ENCODE measurements around the gene FNDC10.
"Not testable (repeated sequence)": the region's sequence is repeated elsewhere in the genome, so short reads cannot be mapped to it uniquely, and the experiment has no call there.

Gene FNDC10

DNA sequence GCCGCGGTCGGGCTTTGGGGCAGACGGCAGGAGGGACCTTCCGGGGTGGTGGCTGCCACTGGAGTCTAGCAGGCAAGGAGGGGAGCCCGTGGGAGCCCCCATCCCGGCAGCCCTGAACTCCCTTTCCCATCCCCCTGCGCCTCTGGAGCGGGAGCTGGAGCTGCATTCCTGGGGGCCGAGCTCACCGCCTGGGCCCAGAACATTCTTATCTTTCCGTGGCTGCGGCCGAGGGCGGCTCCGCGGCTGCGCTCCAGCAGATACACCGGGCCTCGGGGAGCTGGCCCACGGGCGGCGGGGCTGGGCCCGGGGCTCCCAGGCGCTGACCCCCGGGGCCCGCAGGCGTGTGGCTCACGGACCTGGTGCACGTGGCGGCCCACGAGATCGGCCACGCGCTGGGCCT is 33.5 kb upstream of the FNDC10 start:
- H3K36me3 ChIP-seq (ENCODE audit: control insufficient read depth, insufficient read depth, low read length); H3K4me1 ChIP-seq (ENCODE audit: control insufficient read depth, insufficient read depth, low read length); H3K9me3 ChIP-seq (ENCODE audit: control insufficient read depth, low read length); H3K9ac ChIP-seq (ENCODE audit: low read length); H3K4me3 ChIP-seq (ENCODE audit: low read length): not testable (repeated sequence)
- H3K27me3 ChIP-seq (ENCODE audit: control insufficient read depth, insufficient read depth, low read length) = peaks cover 14% of the 10 kb centered on the region

DNA sequence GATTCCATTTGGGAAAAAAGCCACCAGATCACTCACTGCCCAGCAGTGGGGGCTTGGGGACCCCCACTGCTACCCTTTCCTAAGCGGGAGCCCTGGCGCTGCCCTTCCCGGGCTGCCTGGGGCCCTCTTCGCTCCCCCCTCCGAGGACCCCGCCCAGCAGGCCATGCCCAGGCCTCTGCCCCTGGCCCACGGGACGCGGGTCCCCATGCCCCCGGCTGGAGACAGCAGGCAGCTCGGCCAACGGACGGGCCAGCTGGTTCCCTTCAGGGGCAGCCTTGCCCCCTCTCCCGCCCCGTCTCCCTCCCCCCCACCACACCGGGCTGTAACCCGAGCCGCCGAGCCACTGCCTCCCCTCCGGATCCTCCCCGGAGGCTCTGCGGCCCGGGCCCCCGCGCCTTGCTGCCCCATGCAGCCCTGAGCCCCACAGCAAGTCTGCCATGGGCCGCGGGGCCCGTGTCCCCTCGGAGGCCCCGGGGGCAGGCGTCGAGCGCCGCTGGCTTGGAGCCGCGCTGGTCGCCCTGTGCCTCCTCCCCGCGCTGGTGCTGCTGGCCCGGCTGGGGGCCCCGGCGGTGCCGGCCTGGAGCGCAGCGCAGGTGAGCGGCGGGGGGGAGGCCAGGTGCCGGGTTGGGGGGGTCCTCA is 32.0 kb upstream of the FNDC10 start, which contains the start of gene MMP23B:
Gene MMP23B, plus strand, starts transcription at position 392 of the 639 bp plus-strand sequence. Its CDS starts 46 bp downstream, at position 438.
- no peak within 1 kb of the TSS for H3K4me3 ChIP-seq (ENCODE audit: low read length)
- H3K9me3 ChIP-seq (ENCODE audit: control insufficient read depth, low read length) = no peaks in the 10 kb centered on the region
- peak within 1 kb of the TSS; percentile 15 for H3K9ac ChIP-seq (ENCODE audit: low read length)
- peaks cover 9% of the 10 kb centered on the region for H3K4me1 ChIP-seq (ENCODE audit: control insufficient read depth, insufficient read depth, low read length)
- H3K36me3 ChIP-seq (ENCODE audit: control insufficient read depth, insufficient read depth, low read length) = no peaks in the 10 kb centered on the region
- peaks cover 14% of the 10 kb centered on the region for H3K27me3 ChIP-seq (ENCODE audit: control insufficient read depth, insufficient read depth, low read length)

DNA sequence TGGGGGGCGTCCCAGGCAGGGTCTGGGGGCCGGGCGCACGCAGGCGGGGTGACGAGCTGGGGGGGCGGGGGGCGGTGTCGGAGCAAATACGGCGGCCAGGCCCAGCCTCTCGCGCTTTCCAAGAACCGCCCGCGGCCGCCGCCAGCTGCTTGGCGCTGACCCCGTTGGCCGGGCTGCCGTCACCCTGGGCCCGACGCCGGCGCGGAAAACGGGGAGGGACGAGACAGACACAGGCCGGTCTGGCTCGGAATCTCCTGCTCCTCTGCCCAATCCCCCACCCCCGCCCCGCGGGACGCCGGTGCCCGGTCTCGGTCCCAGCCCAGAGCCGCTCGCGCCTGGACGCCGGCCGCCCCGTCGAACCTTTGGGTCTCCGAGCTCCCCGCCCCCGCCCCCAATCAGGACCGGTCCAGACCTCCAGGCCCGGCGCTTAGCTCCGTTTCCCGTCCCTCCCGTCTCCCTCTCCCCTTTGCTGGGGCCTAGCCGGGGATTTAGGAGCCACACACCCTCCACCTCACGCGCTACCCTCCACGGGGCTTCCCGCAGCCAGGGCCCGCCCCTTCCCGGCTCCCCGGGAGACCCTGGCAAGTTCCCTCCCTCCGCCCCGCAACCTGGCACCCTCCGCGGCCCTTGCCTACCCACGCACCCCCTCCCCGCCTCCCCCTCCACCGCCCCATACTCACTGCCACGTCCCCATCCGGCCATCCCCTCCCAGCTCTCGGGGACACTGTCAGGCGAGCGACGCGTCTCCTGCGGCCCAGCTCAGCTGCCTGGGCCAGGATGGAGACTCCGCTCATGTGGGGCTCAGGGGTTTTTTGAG is 31.2 kb upstream of the FNDC10 start:
- peaks cover 12% of the 10 kb centered on the region for H3K4me1 ChIP-seq (ENCODE audit: control insufficient read depth, insufficient read depth, low read length)
- H3K27me3 ChIP-seq (ENCODE audit: control insufficient read depth, insufficient read depth, low read length) = peaks cover 14% of the 10 kb centered on the region
- no peak overlapping the region for H3K4me3 ChIP-seq (ENCODE audit: low read length)
- no peaks in the 10 kb centered on the region for H3K9me3 ChIP-seq (ENCODE audit: control insufficient read depth, low read length)
- no peaks in the 10 kb centered on the region for H3K36me3 ChIP-seq (ENCODE audit: control insufficient read depth, insufficient read depth, low read length)
- H3K9ac ChIP-seq (ENCODE audit: low read length) = peak overlapping the region; percentile 15

DNA sequence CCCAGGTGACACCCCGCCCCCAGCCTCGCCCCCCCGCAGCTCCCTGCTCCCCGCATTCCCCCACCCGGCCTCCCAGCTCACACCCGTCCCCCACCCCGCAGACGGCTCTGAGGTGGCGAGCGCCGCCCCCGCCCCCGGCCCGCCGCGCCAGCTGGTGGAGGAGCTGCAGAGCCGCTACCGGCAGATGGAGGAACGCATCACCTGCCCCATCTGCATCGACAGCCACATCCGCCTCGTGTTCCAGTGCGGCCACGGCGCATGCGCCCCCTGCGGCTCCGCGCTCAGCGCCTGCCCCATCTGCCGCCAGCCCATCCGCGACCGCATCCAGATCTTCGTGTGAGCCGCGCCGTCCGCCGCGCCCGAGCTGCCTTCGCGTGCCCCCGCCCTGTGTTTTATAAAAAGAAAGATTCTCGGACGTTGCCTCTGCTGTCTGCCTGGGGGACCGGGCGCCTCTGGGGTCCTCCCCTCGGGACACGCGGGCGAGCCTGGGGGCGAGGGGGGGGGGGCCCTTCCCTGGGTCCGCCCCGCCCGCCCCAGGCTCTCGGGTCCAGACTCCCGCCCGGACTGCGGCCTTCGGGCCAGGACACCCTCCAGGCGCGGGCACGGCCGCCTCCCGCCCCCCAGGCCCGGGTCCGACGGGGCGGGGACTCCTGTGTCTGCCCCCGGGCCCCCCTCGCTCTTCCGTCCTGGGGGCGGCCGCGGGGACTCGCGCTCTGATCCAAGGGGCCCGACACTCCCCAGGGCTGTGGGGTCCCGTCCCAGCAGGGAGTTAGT is 30.4 kb upstream of the FNDC10 start:
- Histone ChIP-seq H3K4me1 (ENCODE audit: control insufficient read depth, insufficient read depth, low read length) (peaks cover 12% of the 10 kb centered on the region), H3K36me3 (ENCODE audit: control insufficient read depth, insufficient read depth, low read length) (no peaks in the 10 kb centered on the region), H3K9me3 (ENCODE audit: control insufficient read depth, low read length) (no peaks in the 10 kb centered on the region), H3K27me3 (ENCODE audit: control insufficient read depth, insufficient read depth, low read length) (peaks cover 14% of the 10 kb centered on the region), H3K4me3 (ENCODE audit: low read length) (no peak overlapping the region), H3K9ac (ENCODE audit: low read length) (no peak overlapping the region)

DNA sequence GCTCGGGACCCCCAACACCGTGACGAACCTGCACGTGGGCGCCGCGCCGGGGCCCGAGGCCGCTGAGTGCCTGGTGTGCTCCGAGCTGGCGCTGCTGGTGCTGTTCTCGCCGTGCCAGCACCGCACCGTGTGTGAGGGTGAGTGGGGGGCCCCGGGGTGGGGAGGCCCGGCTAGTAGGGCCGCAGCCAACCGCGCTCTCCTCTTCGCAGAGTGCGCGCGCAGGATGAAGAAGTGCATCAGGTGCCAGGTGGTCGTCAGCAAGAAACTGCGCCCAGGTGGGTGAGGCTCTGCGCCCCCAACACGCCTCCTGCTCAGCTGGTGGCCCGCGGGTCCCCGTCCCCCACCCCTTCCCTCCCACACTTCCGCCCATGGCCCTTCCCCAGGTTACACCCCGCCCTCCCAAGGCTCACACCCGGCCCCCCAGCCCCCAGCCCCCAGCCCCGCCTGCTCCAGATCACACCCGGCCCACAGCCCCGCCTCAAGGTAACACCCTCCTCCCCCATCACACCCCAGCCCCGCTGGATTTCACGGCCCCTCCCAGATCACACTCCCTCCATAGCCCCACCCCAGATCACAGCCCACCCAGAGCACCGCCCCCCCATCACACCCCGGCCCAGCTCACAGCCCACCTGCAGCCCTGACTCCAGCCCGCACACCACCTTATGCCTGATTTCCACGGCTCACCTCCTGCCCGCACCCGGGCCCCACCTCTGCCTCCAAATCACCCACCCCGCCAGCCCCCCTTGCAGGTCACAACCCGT is 29.7 kb upstream of the FNDC10 start:
- Histone ChIP-seq H3K36me3 (ENCODE audit: control insufficient read depth, insufficient read depth, low read length) (no peaks in the 10 kb centered on the region), H3K4me3 (ENCODE audit: low read length) (no peak overlapping the region)

DNA sequence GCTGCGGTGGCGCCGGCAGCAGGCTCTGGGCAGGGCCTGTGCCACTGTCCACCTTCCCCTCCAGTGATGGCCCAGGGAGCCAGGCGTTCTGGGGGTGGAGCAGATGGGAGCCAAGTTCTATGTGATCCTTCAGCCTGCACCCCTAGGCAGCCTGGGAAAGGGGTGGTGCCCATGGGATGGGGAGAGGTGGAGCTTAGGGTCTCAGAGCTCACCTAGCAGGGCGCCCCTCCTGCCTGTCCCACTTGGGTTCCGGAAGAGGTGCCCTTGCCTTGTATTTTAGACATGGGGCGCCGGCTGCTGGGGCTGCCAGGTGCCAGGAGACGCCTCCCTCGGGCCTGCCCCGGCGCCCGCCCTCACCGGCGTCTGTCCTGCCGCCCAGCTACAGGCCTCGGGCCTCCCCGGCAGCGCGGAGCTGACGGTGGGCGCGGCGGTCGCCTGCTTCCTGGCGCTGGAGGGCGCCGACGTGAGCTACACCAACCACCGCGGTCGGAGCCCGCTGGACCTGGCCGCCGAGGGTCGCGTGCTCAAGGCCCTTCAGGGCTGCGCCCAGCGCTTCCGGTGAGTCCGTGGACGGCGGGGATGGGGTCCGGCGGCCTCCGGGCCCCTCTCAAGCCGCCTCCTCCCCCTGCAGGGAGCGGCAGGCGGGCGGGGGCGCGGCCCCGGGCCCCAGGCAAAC is 29.0 kb upstream of the FNDC10 start:
- Histone ChIP-seq H3K36me3 (ENCODE audit: control insufficient read depth, insufficient read depth, low read length) (no peaks in the 10 kb centered on the region), H3K4me1 (ENCODE audit: control insufficient read depth, insufficient read depth, low read length) (peaks cover 12% of the 10 kb centered on the region), H3K4me3 (ENCODE audit: low read length) (no peak overlapping the region), H3K27me3 (ENCODE audit: control insufficient read depth, insufficient read depth, low read length) (peaks cover 14% of the 10 kb centered on the region), H3K9ac (ENCODE audit: low read length) (no peak overlapping the region), H3K9me3 (ENCODE audit: control insufficient read depth, low read length) (no peaks in the 10 kb centered on the region)

More for the DNA sequence above, 29.7 kb upstream of the FNDC10 start:
- H3K9ac ChIP-seq (ENCODE audit: low read length) = no peak overlapping the region
- H3K27me3 ChIP-seq (ENCODE audit: control insufficient read depth, insufficient read depth, low read length) = peaks cover 14% of the 10 kb centered on the region
- H3K4me1 ChIP-seq (ENCODE audit: control insufficient read depth, insufficient read depth, low read length) = peaks cover 12% of the 10 kb centered on the region
- no peaks in the 10 kb centered on the region for H3K9me3 ChIP-seq (ENCODE audit: control insufficient read depth, low read length)

DNA sequence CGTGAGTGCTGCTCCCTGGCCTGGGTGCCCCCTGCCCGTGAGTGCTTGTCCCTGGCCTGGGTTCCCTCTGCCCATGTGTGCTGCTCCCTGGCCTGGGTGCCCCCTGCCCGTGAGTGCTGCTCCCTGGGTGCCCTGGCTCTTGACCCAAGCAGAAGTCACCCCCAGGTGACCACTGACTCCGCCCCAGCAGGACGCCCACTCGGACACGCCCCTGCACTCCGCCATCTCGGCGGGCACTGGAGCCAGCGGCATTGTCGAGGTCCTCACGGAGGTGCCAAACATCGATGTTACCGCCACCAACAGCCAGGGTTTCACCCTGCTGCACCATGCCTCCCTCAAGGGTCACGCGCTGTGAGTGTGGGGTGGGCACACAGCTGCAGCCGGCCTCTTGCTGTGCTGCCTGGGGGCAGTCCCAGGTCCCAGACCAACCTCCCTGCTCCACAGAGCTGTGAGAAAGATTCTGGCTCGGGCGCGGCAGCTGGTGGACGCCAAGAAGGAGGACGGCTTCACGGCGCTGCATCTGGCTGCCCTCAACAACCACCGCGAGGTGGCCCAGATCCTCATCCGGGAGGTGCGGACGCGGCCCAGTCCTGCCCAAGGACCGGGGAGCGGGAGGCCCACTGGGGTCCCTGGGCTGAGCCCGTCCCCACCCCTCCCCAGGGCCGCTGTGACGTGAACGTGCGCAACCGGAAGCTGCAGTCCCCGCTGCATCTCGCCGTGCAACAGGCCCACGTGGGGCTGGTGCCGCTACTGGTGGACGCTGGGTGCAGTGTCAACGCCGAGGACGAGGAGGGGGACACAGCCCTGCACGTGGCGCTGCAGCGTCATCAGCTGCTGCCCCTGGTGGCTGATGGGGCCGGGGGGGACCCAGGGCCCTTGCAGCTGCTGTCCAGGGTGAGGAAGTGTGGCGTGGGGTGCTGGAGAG is 28.2 kb upstream of the FNDC10 start:
- Histone ChIP-seq H3K4me3 (ENCODE audit: low read length) (no peak overlapping the region), H3K27me3 (ENCODE audit: control insufficient read depth, insufficient read depth, low read length) (peaks cover 14% of the 10 kb centered on the region), H3K36me3 (ENCODE audit: control insufficient read depth, insufficient read depth, low read length) (no peaks in the 10 kb centered on the region), H3K4me1 (ENCODE audit: control insufficient read depth, insufficient read depth, low read length) (peaks cover 12% of the 10 kb centered on the region), H3K9me3 (ENCODE audit: control insufficient read depth, low read length) (no peaks in the 10 kb centered on the region), H3K9ac (ENCODE audit: low read length) (no peak overlapping the region)

DNA sequence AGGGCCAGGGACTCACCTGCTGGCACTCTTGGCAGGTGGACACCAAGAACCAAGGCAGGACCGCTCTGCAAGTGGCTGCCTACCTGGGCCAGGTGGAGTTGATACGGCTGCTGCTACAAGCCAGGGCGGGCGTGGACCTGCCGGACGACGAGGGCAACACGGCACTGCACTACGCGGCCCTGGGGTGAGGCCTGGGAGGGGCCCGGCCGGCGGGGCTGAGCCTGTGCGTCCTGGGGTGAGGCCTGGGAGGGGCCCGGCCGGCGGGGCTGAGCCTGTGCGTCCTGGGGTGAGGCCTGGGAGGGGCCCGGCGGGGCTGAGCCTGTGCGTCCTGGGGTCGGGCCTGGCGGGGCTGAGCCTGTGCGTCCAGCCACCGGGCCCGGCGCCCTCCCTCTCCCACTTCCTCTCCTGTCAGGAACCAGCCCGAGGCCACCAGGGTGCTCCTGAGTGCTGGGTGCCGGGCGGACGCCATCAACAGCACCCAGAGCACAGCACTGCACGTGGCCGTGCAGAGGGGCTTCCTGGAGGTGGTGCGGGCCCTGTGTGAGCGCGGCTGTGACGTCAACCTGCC is 27.4 kb upstream of the FNDC10 start:
- Histone ChIP-seq H3K9me3 (ENCODE audit: control insufficient read depth, low read length) (no peaks in the 10 kb centered on the region), H3K27me3 (ENCODE audit: control insufficient read depth, insufficient read depth, low read length) (peaks cover 14% of the 10 kb centered on the region), H3K4me3 (ENCODE audit: low read length) (no peak overlapping the region), H3K36me3 (ENCODE audit: control insufficient read depth, insufficient read depth, low read length) (no peaks in the 10 kb centered on the region), H3K9ac (ENCODE audit: low read length) (no peak overlapping the region), H3K4me1 (ENCODE audit: control insufficient read depth, insufficient read depth, low read length) (peaks cover 12% of the 10 kb centered on the region)

DNA sequence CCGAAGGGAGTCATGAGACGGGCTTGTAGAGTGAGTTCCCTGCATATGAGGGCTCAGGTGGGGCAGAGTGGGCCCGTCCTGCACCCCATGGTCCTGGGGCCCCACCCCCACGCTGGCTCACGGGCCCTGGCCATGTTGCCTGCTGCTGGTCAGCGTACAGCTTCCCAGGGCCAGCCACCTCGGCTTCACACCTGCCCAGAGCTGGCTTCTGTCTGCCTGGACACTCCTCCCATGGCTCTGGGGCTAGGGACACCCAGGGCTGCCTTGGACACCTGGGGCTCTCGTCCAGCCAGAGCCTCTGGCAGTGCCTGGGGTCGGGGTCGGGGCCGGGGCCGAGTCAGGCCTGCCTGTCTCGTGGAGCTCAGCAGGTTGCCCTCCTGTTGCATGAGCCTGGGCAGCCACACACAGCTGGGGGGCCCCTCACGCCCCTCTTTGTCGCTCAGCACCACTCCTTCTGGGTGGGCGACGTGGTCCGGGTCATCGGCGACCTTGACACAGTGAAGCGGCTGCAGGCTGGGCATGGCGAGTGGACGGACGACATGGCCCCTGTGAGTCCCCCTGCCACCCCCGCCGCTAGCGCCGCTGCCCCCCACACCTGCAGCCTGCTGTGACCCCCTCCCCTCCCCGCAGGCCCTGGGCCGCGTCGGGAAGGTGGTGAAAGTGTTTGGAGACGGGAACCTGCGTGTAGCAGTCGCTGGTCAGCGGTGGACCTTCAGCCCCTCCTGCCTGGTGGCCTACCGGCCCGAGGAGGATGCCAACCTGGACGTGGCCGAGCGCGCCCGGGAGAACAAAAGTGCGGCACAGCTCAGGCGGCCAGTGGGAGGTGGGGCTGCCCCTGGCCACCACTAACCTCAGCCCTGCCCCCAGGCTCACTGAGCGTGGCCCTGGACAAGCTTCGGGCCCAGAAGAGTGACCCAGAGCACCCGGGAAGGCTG is 26.5 kb upstream of the FNDC10 start:
- Histone ChIP-seq H3K4me1 (ENCODE audit: control insufficient read depth, insufficient read depth, low read length) (peaks cover 12% of the 10 kb centered on the region), H3K9ac (ENCODE audit: low read length) (no peak overlapping the region), H3K4me3 (ENCODE audit: low read length) (no peak overlapping the region), H3K9me3 (ENCODE audit: control insufficient read depth, low read length) (no peaks in the 10 kb centered on the region), H3K36me3 (ENCODE audit: control insufficient read depth, insufficient read depth, low read length) (no peaks in the 10 kb centered on the region), H3K27me3 (ENCODE audit: control insufficient read depth, insufficient read depth, low read length) (peaks cover 5% of the 10 kb centered on the region)

DNA sequence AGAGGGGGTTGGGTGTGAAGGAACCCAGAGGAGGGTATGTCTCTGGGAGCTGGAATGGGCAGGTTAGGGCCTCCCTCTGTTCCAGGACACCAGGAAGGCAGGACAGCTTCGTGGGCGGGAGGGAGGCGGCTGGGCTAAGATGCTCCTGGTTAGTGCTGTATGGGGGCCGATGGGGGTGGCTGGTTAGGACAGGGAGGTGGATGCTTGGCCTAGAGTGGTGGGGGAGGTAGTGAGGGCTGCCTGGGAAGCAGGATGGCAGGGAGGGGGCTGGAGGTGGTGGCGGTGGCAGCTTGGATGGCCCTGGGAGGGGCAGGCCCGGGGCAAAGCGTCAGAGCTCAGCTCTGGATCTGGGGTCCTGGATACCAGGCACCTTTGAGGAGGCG is 25.9 kb upstream of the FNDC10 start:
- H3K9me3 ChIP-seq (ENCODE audit: control insufficient read depth, low read length) = no peaks in the 10 kb centered on the region

More for the DNA sequence above, 25.9 kb upstream of the FNDC10 start:
- Histone ChIP-seq H3K4me3 (ENCODE audit: low read length) (no peak overlapping the region), H3K36me3 (ENCODE audit: control insufficient read depth, insufficient read depth, low read length) (no peaks in the 10 kb centered on the region), H3K4me1 (ENCODE audit: control insufficient read depth, insufficient read depth, low read length) (peaks cover 12% of the 10 kb centered on the region), H3K27me3 (ENCODE audit: control insufficient read depth, insufficient read depth, low read length) (no peaks in the 10 kb centered on the region), H3K9ac (ENCODE audit: low read length) (no peak overlapping the region)

Measured in mucosa of stomach (tissue), 1 donor.